HCT116 (cell line): ENCODE data around the gene TAOK3. TPM values are rescaled to one million over a fixed set of nuclear protein-coding genes. Genes with fewer than 3 reads are reported as not detected.

ENCODE experiments used
- ATAC-seq: fragments of 200-7000 bp; cut with Tn5 transposase; 2 replicates; pipeline ENCODE4 v1.9.1; 2020; ENCODE audit warnings: mild to moderate bottlenecking, moderate library complexity
- BruUV-seq: library from RNA; stranded (reverse); fragments of 400-500 nt; replicated peaks from 2 replicates; lab custom pipeline; 2021; lab: Mats Ljungman, UMichigan
- CTCF ChIA-PET: fragments of 300-600 bp; sonication (Branson Sonifier 250); formaldehyde crosslinking; loops from one replicate; lab custom pipeline; 2021; ENCODE audit warnings: antibody characterized with exemption; lab: Charles Lee
- POLR2A ChIA-PET: fragments of 300-600, 350-600 bp; sonication (Branson Sonifier 250); formaldehyde crosslinking; loops from one replicate; lab custom pipeline; 2021; ENCODE audit warnings: antibody characterized with exemption; lab: Charles Lee
- RAD21 ChIA-PET, 2 experiments: fragments of 300-600 bp; sonication (Branson Sonifier 250); formaldehyde crosslinking; loops; one replicate each; lab custom pipeline; 2023; ENCODE audit warnings: low total read pairs in 2 of 2; ENCODE audit not compliant: uncharacterized antibody in 2 of 2, unreplicated experiment in 2 of 2, low non-redundant PET in 1 of 2; lab: Charles Lee
- DNase-seq: peaks from one replicate; pipeline ENCODE4 v3.0.0-alpha.2; 2010; ENCODE audit warnings: low read depth, low spot score
- H2AFZ ChIP-seq: fragments of 200-600 bp; shearing (Covaris generic), sonication (generic); 2 replicates; pipeline ENCODE4 v1.6.1; 2017; ENCODE audit warnings: low read depth, mixed run types, mixed read lengths, antibody characterized with exemption, low read length; ENCODE audit not compliant: poor library complexity, severe bottlenecking
- H3K27ac ChIP-seq: 2 replicates; pipeline ENCODE4 v1.5.1; 2012; ENCODE audit warnings: low read depth, low read length
- H3K27me3 ChIP-seq: fragments of 200-600 bp; sonication (generic); 2 replicates; pipeline ENCODE4 v1.6.1; 2016; ENCODE audit warnings: mixed run types, low read length, mixed read lengths; ENCODE audit not compliant: insufficient read depth
- H3K36me3 ChIP-seq, 2 experiments: fragments of 200-500 bp in 1 of 2; fragments of 200-600 bp in 1 of 2; sonication (Bioruptor generic) in 1 of 2; sonication (generic) in 1 of 2; 2 replicates each; pipeline versions ENCODE4 v1.5.1 to v1.6.1; 2014 to 2016; ENCODE audit warnings: low read length in 2 of 2, inconsistent platforms in 1 of 2, mixed read lengths in 1 of 2, mixed run types in 1 of 2; ENCODE audit not compliant: insufficient read depth in 2 of 2, control insufficient read depth in 1 of 2
- H3K4me1 ChIP-seq, 2 experiments: fragments of 200-600 bp in 1 of 2; sonication (generic) in 1 of 2; 2 replicates each; pipeline versions ENCODE4 v1.5.1 to v1.6.1; 2012 to 2017; ENCODE audit warnings: low read length in 2 of 2, inconsistent platforms in 1 of 2, mild to moderate bottlenecking in 1 of 2, mixed read lengths in 1 of 2, mixed run types in 1 of 2, moderate library complexity in 1 of 2; ENCODE audit not compliant: insufficient read depth in 2 of 2, control insufficient read depth in 1 of 2
- H3K4me2 ChIP-seq: fragments of 200-600 bp; sonication (generic); 2 replicates; pipeline ENCODE4 v1.6.1; 2017; ENCODE audit warnings: mixed run types, low read length, mixed read lengths
- H3K4me3 ChIP-seq, 2 experiments: fragments of 200-600 bp in 1 of 2; sonication (generic) in 1 of 2; replicated peaks in 1 of 2; 2 replicates each; pipeline ENCODE4 v1.5.1; 2011 to 2016; ENCODE audit warnings: low read length in 2 of 2, control low read depth in 1 of 2, low read depth in 1 of 2, mild to moderate bottlenecking in 1 of 2, mixed read lengths in 1 of 2, mixed run types in 1 of 2
- H3K79me2 ChIP-seq: fragments of 200-600 bp; sonication (generic); 2 replicates; pipeline ENCODE4 v1.6.1; 2017; ENCODE audit warnings: mild to moderate bottlenecking, mixed run types, low read length, moderate library complexity, mixed read lengths; ENCODE audit not compliant: insufficient read depth
- H3K9ac ChIP-seq: fragments of 200-600 bp; sonication (generic); 2 replicates; pipeline ENCODE4 v1.6.1; 2016; ENCODE audit warnings: low read length, mixed read lengths
- H3K9me2 ChIP-seq: fragments of 200-600 bp; sonication (generic), shearing (Covaris generic); 2 replicates; pipeline ENCODE4 v1.6.1; 2017; ENCODE audit warnings: mixed run types, mild to moderate bottlenecking, moderate library complexity; ENCODE audit not compliant: insufficient read depth
- H3K9me3 ChIP-seq, 2 experiments: fragments of 200-500 bp in 1 of 2; fragments of 200-600 bp in 1 of 2; sonication (Bioruptor generic) in 1 of 2; sonication (generic) in 1 of 2; 2 replicates each; pipeline ENCODE4 v1.6.1; 2014 to 2017; ENCODE audit warnings: low read length in 2 of 2, mixed read lengths in 2 of 2, inconsistent platforms in 1 of 2, low read depth in 1 of 2, mild to moderate bottlenecking in 1 of 2, mixed run types in 1 of 2, moderate library complexity in 1 of 2; ENCODE audit not compliant: control insufficient read depth in 1 of 2, insufficient read depth in 1 of 2
- H4K20me1 ChIP-seq: fragments of 200-600 bp; sonication (generic), shearing (Covaris generic); 2 replicates; pipeline ENCODE4 v1.6.1; 2017; ENCODE audit warnings: mixed run types, mild to moderate bottlenecking, moderate library complexity; ENCODE audit not compliant: insufficient read depth
- CBX3 ChIP-seq: IDR thresholded peaks from 2 replicates; pipeline ENCODE4 v1.6.1; 2012; ENCODE audit warnings: low read depth
- ELF1 ChIP-seq: IDR thresholded peaks from 2 replicates; pipeline ENCODE4 v1.6.1; 2012; ENCODE audit warnings: low read depth, borderline replicate concordance
- EZH2 ChIP-seq: fragments of 200-600 bp; sonication (generic); IDR thresholded peaks from 2 replicates; pipeline ENCODE4 v1.6.1; 2017; ENCODE audit warnings: antibody characterized with exemption, mixed run types
- EZH2phosphoT487 ChIP-seq: fragments of 200-600 bp; IDR thresholded peaks from 2 replicates; pipeline ENCODE4 v1.6.1; 2018; ENCODE audit warnings: antibody characterized with exemption, borderline replicate concordance
- FOSL1 ChIP-seq: IDR thresholded peaks from 2 replicates; pipeline ENCODE4 v1.6.1; 2012; ENCODE audit warnings: low read depth
- JUND ChIP-seq: IDR thresholded peaks from 2 replicates; pipeline ENCODE4 v1.6.1; 2012
- POLR2A ChIP-seq: IDR thresholded peaks from 2 replicates; pipeline ENCODE4 v1.7.0; 2011; ENCODE audit warnings: borderline replicate concordance; ENCODE audit not compliant: insufficient read depth, insufficient read length; ENCODE audit errors: extremely low read depth
- POLR2AphosphoS5 ChIP-seq: IDR thresholded peaks from 2 replicates; pipeline ENCODE4 v1.6.1; 2011; ENCODE audit warnings: mild to moderate bottlenecking, low read depth, low read length, moderate library complexity
- RAD21 ChIP-seq: IDR thresholded peaks from 2 replicates; pipeline ENCODE4 v1.6.1; 2012; ENCODE audit warnings: low read depth, mild to moderate bottlenecking
- SIN3A ChIP-seq: IDR thresholded peaks from 2 replicates; pipeline ENCODE4 v1.6.1; 2012; ENCODE audit warnings: low read depth
- SP1 ChIP-seq: IDR thresholded peaks from 2 replicates; pipeline ENCODE4 v1.6.1; 2012; ENCODE audit warnings: low read depth
- SRF ChIP-seq: IDR thresholded peaks from 2 replicates; pipeline ENCODE4 v1.6.1; 2012; ENCODE audit warnings: low read depth
- TCF7L2 ChIP-seq: IDR thresholded peaks from 2 replicates; pipeline ENCODE4 v1.7.0; 2011; ENCODE audit warnings: borderline replicate concordance, inconsistent platforms; ENCODE audit not compliant: insufficient read depth, insufficient read length; ENCODE audit errors: extremely low read depth
- YY1 ChIP-seq: IDR thresholded peaks from 2 replicates; pipeline ENCODE4 v1.6.1; 2011; ENCODE audit warnings: low read length, low read depth, moderate library complexity, mild to moderate bottlenecking; ENCODE audit not compliant: insufficient replicate concordance; ENCODE audit errors: extremely low read depth
- ZFX ChIP-seq: fragments of 450-650 bp; IDR thresholded peaks from 2 replicates; pipeline ENCODE4 v1.6.1; 2017
- ZNF274 ChIP-seq: fragments of 200-500 bp; sonication (Bioruptor generic); IDR thresholded peaks from 2 replicates; pipeline ENCODE4 v1.6.1; 2014; ENCODE audit warnings: mild to moderate bottlenecking, low read depth, low read length, inconsistent platforms
- intact Hi-C: fragments of 100-400 bp; cut with micrococcal nuclease; formaldehyde crosslinking; loops from 2 replicates; pipeline ENCODE4 v1.10.0; 2022
- total RNA-seq: library from RNA; stranded (reverse); gene quantifications from one replicate; pipeline ENCODE4 v1.2.1, GENCODE V29; 2021; ENCODE audit not compliant: unreplicated experiment
- TF ChIP-seq, protein P1 (sequence below): IDR thresholded peaks from 2 replicates; pipeline ENCODE4 v1.6.1; 2012; ENCODE audit warnings: low read depth
- TF ChIP-seq, protein P2 (sequence below): IDR thresholded peaks from 2 replicates; pipeline ENCODE4 v1.6.1; 2012

TAOK3 gene
- total RNA-seq, 1 experiment from 2014 or later: 10.5 TPM

DNA sequence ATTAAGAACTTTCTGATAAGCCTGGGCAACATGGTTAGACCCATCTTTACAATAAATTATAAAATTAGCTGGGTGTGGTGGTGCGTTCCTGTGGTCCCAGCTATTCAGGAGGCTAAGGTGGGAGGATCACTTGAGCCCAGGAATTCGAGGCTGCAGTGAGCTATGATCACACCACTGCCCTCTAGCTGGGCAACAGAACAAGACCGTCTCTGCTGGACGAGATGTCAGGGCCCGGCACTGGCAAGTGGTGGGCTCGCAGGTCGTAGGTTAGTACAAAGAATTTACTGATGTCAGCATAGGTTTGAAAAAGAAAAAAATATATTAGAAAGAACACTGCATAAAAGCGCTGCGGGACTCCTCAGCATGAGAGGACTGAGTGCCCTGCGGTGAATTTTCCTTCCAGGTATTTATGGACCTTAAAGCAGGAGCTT lies 253.2 kb downstream of the TAOK3 start:
- Histone ChIP-seq H3K4me3 (no peak overlapping the region), H2AFZ (no peak overlapping the region), H3K4me1 (peaks cover 4 to 10% of the 10 kb centered on the region in 2 experiments; a peak in 3 of 4 replicates), H3K27ac (no peak overlapping the region), H3K79me2 (no peaks in the 10 kb centered on the region), H3K9ac (no peak overlapping the region), H3K4me2 (no peak overlapping the region), H3K36me3 (no peaks in the 10 kb centered on the region), H3K9me3 (no peaks in the 10 kb centered on the region), H4K20me1 (no peaks in the 10 kb centered on the region), H3K9me2 (no peaks in the 10 kb centered on the region), H3K27me3 (no peaks in the 10 kb centered on the region)
- no peak for ATAC-seq
- no peak for TF ChIP-seq SP1
- TF ChIP-seq POLR2A: no peak
- no peak for TF ChIP-seq TCF7L2
- TF ChIP-seq EZH2phosphoT487: no peak
- TF ChIP-seq EZH2: no peak
- no peak for TF ChIP-seq ELF1
- no peak for TF ChIP-seq FOSL1
- TF ChIP-seq, protein P1, sequence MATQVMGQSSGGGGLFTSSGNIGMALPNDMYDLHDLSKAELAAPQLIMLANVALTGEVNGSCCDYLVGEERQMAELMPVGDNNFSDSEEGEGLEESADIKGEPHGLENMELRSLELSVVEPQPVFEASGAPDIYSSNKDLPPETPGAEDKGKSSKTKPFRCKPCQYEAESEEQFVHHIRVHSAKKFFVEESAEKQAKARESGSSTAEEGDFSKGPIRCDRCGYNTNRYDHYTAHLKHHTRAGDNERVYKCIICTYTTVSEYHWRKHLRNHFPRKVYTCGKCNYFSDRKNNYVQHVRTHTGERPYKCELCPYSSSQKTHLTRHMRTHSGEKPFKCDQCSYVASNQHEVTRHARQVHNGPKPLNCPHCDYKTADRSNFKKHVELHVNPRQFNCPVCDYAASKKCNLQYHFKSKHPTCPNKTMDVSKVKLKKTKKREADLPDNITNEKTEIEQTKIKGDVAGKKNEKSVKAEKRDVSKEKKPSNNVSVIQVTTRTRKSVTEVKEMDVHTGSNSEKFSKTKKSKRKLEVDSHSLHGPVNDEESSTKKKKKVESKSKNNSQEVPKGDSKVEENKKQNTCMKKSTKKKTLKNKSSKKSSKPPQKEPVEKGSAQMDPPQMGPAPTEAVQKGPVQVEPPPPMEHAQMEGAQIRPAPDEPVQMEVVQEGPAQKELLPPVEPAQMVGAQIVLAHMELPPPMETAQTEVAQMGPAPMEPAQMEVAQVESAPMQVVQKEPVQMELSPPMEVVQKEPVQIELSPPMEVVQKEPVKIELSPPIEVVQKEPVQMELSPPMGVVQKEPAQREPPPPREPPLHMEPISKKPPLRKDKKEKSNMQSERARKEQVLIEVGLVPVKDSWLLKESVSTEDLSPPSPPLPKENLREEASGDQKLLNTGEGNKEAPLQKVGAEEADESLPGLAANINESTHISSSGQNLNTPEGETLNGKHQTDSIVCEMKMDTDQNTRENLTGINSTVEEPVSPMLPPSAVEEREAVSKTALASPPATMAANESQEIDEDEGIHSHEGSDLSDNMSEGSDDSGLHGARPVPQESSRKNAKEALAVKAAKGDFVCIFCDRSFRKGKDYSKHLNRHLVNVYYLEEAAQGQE: no peak
- TF ChIP-seq CBX3: no peak
- TF ChIP-seq JUND: no peak
- no peak for TF ChIP-seq YY1
- no peak for TF ChIP-seq SRF
- TF ChIP-seq, protein P2, sequence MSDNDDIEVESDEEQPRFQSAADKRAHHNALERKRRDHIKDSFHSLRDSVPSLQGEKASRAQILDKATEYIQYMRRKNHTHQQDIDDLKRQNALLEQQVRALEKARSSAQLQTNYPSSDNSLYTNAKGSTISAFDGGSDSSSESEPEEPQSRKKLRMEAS: no peak
- no peak for TF ChIP-seq ZFX
- no peak for TF ChIP-seq SIN3A
- no peak for TF ChIP-seq POLR2AphosphoS5
- TF ChIP-seq ZNF274: no peak
- no peak for TF ChIP-seq RAD21
- intact Hi-C loops: no loop called here
- no TSS peak for BruUV-seq
- RAD21 ChIA-PET: no interaction called here
- POLR2A ChIA-PET: no interaction called here
- CTCF ChIA-PET: interaction anchor here (0.6 to 4.0 kb wide), 2 partner anchors 160 to 257 kb away, joined by 5 to 62 read pairs; partner anchors contain the start of gene SUDS3
- DNase-seq: no peak
